Epithelial cell of esophagus (primary cell): ENCODE data around the gene GRIN1.

Source experiments
- DNase-seq: peaks from one replicate; pipeline ENCODE4 v3.0.0; 2010; ENCODE audit warnings: low read depth
- H3K4me3 ChIP-seq: 2 replicates; pipeline ENCODE4 v1.5.1; 2011; ENCODE audit warnings: mild to moderate bottlenecking, low read length, control low read depth
- TF ChIP-seq, protein P1 (sequence below): IDR thresholded peaks from 2 replicates; pipeline ENCODE4 v1.5.1; 2011; ENCODE audit warnings: low read depth, mild to moderate bottlenecking, low read length, control low read depth, inconsistent platforms; ENCODE audit not compliant: insufficient read depth; ENCODE audit errors: missing control alignments

GRIN1 gene

DNA sequence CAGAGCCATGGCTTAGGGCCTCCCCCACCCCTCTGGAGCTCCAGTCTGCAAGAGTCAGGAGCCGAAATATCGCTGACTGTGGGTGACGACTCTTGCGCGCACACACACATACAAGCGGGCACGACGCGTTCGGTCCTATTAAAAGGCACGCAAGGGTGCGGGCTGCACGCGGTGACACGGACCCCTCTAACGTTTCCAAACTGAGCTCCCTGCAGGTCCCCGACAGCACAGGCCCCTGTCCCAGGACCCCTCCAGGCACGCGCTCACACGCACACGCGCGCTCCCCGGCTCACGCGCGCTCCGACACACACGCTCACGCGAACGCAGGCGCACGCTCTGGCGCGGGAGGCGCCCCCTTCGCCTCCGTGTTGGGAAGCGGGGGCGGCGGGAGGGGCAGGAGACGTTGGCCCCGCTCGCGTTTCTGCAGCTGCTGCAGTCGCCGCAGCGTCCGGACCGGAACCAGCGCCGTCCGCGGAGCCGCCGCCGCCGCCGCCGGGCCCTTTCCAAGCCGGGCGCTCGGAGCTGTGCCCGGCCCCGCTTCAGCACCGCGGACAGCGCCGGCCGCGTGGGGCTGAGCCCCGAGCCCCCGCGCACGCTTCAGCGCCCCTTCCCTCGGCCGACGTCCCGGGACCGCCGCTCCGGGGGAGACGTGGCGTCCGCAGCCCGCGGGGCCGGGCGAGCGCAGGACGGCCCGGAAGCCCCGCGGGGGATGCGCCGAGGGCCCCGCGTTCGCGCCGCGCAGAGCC lies at the start of gene GRIN1:
TSS of gene GRIN1 (plus strand) at position 433 of the 746 bp plus-strand sequence. CDS start 333 bp downstream, outside the sequence.
- TF ChIP-seq, protein P1, sequence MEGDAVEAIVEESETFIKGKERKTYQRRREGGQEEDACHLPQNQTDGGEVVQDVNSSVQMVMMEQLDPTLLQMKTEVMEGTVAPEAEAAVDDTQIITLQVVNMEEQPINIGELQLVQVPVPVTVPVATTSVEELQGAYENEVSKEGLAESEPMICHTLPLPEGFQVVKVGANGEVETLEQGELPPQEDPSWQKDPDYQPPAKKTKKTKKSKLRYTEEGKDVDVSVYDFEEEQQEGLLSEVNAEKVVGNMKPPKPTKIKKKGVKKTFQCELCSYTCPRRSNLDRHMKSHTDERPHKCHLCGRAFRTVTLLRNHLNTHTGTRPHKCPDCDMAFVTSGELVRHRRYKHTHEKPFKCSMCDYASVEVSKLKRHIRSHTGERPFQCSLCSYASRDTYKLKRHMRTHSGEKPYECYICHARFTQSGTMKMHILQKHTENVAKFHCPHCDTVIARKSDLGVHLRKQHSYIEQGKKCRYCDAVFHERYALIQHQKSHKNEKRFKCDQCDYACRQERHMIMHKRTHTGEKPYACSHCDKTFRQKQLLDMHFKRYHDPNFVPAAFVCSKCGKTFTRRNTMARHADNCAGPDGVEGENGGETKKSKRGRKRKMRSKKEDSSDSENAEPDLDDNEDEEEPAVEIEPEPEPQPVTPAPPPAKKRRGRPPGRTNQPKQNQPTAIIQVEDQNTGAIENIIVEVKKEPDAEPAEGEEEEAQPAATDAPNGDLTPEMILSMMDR, result no peak
- H3K4me3 ChIP-seq, result no peak within 1 kb of the TSS
- DNase-seq, result peak; percentile 43

DNA sequence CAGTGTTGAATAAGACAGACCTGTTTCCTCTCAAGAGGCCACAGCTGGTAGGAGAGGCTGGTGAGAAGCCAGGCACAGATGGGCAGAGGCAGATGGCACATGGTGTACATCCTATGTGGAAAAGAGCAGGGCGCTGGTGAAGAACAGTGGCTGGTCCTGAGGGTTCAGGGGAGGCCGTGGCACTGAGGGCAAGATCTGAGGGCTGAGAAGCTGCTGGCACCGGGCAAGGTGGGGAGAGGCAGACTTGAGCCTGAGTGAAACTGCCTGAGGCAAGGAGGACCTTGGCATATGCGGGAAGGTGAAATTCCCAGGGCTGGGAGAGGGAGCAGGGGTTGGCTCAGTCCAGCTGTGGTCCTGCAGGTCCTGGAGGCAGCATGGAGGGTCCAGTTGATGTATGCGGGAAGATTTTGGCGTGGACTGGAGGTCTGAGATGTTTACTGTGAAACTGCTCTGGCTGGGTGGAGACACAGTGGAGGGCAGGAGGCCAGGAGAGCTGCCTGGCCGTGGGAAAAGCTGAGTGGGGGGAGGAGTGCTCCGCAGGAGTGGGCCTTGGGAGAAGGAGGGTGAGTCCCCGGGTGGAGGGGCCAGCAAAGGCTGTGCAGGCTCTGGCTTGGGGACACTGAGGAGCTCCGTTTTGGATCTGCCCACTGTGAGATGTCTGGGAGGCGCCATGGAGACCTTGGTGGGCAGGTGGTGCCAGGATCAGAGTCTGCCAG lies 49.6 kb upstream of the GRIN1 start:
- DNase-seq, result no peak
- TF ChIP-seq, protein P1, result no peak
- no peak overlapping the region for H3K4me3 ChIP-seq

DNA sequence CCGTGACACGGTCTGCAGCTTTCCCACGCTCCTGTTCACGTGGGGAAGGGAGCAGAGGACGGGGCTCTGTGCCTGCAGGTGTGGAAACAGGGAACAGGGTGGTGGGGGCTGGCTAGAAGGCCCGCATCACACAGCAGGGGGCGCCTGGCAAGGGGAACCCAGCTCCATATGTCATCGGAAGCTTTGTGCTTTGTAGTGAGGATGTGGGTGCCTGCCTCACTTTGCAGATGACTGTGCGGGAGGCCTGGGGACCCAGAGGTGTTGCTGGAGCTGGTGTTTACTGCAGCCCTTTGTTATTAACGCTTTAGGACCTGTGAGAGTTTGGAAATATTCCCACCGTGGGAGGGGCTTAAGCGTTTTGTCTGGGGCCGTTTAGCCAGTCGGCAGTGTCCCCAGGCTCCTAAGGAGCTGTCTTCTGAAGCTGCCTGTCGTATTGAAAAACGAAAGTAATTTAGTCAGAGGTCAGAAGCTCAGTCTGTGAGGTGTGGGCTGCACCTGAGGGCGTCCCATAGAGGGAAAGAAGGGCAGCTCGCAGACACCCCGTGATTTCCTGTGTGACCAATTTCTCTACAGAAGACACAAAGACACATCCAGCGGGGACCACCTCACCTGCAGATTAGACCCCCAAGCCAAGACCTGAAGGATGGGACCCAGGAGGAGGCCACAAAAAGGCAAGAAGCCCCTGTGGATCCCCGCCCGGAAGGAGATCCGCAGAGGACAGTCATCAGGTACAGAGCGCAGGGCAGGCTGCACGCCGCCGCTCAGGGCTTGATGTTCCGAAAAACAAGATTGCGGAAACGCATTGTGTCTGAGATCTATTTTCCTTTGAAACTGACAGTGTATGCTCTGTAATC lies 43.1 kb upstream of the GRIN1 start:
- TF ChIP-seq, protein P1, result no peak
- DNase-seq, result no peak

DNA sequence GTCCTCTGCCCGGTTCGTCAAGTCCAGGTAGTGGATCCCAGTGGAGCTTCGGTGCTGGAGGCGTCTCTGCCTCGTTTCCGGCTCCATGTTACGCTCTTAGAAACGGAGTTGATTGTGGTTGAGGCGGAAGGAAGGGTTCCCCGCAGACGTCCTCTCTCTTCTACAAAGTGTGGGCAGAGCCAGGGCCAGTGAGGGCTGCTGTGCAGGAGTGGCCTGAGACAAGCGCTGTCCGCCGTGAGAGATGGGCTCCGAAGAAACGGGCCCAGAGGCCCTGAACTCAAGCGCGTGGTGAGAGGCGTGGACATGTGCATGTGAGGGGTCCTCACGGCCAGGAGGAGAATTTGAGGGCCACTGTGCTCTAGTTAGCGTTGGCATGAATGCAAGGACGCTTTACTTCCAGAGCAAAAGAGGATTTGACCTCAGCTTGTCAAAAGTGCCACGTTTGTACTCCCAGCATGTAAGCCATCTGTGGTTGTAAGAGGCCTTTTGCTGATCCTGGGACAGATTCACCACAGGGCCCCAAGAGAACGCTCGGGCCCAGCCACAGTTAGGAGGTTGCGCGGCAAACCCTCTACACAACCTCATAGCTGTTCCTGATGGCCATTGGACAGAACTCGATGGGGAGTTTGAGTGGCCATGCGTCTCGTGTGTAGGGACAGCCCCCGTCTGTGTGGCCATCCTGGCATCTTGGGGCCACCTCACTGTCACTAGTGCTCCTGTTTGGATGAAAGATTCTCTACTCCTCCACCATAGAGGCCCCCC lies 42.0 kb upstream of the GRIN1 start:
- H3K4me3 ChIP-seq, result no peak overlapping the region
- TF ChIP-seq, protein P1, result no peak
- DNase-seq, result no peak

More for the DNA sequence above, 43.1 kb upstream of the GRIN1 start:
- H3K4me3 ChIP-seq, result no peak overlapping the region

DNA sequence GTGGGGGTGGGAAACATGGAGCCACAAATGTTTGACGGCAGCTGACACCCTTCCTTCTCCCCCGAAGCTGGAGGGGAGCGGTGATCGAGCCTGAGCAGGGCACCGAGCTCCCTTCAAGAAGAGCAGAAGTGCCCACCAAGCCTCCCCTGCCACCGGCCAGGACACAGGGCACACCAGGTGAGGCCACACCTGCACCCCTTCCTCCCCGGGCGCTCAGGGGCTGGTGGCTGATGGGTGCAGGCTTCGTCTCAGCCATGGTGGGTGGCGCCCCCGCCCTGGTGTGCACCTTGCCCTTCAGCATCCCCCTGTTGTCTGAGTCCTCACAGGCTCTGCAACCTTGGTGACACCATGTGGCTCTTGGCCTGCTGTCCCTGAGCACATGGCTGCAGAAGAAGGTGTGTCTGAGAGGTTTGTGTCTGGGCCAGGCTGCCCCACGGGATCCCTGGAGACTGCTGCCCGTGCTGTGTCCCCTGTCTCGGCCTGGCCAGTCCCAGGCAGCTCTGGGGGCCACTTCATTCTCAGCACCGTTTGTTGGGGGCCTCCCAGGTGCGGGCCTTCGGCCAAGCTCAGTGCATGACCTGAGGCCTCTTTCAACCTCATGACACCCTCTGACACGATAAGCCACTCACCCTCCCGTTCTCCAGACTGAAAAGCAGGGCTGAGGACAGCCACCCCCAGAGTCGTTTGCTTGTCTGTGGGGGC lies 41.0 kb upstream of the GRIN1 start:
- TF ChIP-seq, protein P1, result no peak
- H3K4me3 ChIP-seq, result no peak overlapping the region
- no peak for DNase-seq

DNA sequence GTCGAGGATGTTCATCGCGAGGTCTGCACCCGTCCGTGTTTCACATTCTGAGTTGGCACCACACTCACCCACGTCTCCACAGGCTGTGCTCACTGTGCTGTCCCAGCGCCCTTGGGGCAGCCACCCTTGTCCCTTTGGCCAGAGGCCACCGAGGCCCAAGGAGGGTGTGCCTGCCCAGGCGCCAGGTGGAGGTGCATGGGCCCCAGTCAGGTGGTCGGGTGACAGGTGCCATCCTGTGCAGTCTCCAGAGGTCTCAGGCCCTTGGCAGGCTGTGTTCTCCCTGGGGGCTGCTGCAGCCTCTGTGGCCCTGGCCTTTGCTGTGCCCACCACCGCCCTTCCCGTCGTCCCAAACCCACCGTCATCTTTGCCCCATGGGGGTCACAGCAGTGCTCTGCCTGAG lies 39.7 kb upstream of the GRIN1 start:
- TF ChIP-seq, protein P1, result no peak
- no peak overlapping the region for H3K4me3 ChIP-seq
- DNase-seq, result no peak
